Islet precursor cell (in vitro differentiated cells): ENCODE results near the gene FARSB.
A peak's percentile ranks its signal among the peaks of the same experiment; 100 is the strongest.
"Not testable (repeated sequence)": the region's sequence is repeated elsewhere in the genome, so short reads cannot be mapped to it uniquely, and the experiment has no call there.

ENCODE experiments used
- DNase-seq: peaks from one replicate; pipeline ENCODE4 v3.0.0-alpha.2; 2018

FARSB gene

DNA sequence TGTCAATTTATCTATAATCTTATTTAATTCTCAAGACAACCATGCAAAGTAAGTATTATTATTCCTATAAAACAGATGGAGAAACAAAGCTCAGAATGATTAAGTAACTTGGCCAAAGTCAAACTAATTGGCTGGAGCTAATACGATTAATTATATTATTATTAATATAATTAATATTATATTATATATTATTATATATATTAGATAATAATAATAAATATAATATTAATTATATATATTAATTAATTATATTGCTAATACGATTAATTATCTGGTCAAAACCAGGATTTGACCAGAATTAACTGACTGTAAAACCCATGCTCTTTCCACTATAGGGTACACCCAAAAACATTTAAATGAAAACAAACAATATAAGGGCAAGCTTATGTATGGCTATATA is 52.4 kb downstream of the FARSB start:
- DNase-seq: no peak

DNA sequence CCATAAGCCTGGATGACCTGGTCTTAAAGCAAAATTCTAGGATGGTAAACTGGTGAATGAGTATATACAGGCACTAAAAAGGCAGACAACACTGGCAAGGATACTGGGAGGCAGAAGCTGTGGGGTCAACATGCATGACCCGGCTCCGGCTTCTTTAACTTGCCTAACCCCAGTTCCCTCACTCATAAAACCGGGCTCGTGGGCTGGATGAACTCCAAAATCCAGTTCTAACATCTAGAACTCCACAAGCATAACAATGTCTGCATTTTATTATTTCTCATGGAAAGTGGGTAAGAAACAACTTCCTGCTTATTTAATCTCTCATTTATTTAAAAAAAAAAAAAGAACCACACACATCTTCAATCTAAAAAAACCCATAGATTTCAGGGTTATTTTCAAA is 57.3 kb downstream of the FARSB start:
- no peak for DNase-seq

DNA sequence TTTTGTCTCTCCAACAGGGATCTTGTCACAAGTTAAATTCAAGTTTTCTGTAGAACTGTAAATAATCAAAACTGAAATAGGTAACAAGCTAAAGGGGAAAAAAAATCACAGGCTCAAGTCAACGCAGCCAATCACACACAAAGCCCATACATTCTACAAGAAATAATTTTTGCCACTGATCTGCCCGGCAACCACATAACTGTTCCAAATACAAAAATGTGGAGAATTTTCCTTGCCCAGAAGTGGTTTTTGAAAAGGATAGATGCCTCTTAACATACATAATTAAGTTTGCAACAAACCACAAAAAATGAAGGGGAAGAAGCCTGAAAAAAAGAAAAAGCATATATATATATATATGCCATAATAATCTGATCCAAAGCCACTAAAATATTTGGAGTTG is 60.3 kb downstream of the FARSB start:
- DNase-seq: no peak

DNA sequence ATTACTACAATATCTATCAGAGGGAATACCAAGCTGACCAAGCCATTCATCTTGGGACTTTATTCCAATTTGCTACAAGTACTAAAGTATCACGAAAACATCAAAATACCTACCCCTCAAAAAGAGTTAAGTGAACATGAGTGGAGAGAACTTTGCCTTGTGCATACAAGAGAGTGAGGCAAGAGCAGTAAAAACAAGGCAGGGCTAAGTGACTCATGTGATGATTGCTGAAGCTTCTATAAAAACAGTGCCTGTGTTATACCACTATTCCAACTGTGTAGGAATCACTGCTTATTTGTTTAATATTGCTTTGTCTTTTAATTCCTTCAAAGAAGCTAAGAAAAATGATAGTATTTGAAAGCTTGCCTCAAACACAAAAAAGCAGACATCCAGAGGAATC is 61.2 kb downstream of the FARSB start:
- no peak for DNase-seq

DNA sequence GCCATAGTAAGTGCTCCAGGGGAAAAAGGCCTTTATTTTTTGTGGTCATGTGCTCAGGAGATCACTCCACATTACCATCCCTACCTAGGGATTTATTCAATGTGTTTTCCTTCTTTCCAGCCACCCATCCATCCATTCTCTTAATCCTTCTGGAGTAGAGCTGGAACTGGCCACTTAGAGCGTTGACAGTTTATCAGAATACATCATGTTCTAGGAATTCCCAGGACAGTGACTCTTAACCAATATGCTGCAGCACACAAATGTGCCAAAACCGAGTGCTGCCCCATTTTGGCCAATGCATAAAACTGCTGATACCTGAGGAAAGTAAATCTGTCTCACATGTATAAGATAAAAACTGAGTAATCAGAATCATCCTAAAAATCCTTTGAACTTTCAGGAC is 63.7 kb downstream of the FARSB start:
- DNase-seq: no peak

DNA sequence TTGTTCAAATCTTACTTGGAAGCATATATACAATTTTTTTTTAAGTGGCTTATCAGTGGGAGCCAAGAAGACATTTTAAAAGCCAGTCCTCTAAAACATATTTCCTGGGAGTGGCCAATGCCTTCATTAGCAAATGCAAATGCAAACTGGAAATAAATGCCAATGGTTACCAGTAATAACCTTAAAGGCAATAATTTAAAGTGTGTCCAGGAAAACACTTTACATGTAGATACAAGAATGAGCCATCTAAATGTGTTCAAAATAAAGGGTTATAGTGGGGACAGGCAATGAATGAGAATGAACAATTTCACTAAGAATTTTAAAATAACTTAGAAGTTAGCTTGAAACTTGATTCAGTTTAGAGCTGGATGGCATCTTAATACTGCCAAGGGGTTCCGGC is 64.2 kb downstream of the FARSB start:
- DNase-seq: no peak

GRCh38 chr2:222584589-222584988 is 71.3 kb downstream of the FARSB start:
- DNase-seq: not testable (repeated sequence)

GRCh38 chr2:222582928-222583327 is 73.0 kb downstream of the FARSB start:
- DNase-seq: no peak

DNA sequence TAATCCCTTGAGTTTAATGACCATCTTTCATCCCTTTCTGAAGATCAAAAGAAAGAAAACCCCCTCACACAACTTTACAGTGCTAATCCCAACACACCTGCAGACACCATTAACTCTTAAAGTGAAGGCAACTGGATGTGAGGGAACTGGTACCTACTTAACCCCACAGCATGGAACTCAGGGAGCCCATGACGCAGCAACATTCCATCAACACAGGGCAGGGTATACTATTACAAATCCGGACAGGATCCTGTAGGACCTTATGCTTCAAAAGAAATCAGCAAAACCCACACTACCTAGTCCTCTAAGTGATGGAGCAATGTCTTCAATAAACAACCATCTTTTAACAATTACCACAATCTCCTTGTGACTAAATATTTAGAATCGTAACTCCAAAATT is 78.6 kb downstream of the FARSB start:
- DNase-seq: no peak

GRCh38 chr2:222576171-222577081 is 79.5 kb downstream of the FARSB start:
- no peak for DNase-seq

DNA sequence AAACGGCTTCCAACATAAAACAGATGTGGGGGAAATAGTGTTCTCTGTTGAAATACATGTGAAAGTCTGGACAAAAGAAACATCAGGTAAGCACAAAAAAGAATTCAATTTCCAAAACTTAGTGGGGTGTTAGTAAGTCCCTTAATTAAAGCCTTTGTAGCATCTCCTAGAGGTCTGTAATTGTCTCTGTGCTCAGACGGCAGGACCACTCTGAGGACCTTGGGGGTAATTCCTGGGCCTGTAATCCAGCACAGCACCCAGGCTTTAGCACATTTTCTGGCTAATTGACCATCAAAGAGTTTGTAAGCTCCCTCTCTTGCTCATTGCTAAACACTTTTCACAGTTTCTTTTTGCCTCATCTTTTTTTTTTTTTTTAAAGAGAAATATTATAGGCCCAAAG is 80.3 kb downstream of the FARSB start:
- DNase-seq: no peak

- no peak for DNase-seq
Measured at GRCh38 chr2:222572751-222573174, 83.1 kb downstream of the FARSB start.

DNA sequence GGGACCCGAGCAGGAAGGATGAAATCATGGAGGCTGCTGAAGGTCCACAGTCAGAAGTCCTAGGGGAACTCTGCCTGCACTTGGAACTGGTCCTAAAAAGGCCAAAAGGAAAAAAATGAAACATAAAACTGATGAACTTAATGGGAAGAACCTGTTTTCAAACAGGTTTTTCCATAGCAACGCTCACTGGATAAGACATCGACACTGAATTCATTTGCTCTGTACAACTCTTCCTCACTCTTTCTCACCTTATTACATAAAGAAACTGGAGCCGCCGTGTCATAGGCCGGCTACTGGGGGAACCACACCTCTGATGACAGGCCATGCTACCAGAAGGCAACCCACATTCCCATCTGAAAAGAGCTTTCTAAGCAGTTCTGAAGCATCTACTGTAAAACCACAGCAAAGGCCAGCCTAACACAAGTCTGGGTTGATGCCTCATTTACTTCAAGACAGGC is 83.6 kb downstream of the FARSB start:
- DNase-seq: no peak

DNA sequence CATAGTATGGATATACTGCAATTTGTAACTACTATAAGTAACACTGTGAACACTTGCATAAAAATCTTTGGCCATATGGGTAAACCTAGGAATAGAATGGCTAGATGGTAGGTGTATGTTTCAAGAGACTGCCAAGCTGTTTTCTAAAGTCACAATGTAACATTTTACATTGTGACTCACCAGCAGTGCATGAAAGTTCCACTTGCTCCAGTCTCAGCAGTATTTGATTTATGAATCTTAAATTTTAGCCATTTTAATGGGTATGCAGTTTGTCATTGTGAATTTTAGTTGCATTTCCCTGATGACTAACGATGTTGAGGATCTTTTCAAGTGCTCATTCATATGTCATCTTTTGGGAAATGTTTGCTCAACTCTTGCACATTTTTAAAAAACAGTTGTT is 86.1 kb downstream of the FARSB start:
- no peak for DNase-seq

DNA sequence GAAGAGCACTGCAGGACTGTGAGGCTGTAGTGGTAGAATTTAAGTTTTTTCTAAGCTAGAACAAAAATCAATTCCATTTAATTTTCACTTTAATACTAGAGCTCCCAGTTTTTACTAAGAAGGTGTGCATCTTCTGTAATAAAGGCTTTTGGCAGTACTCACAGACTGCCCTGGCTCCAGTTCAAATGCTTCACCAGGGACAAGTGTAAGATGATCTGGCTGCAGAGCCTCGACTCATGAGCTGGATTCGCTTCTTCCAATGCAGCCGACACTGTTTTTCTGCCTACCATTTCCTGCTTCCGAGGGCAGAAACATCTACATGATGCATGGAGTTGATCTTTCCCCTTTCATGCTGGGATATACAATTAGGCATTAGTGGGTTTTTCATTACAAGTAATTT is 87.0 kb downstream of the FARSB start:
- DNase-seq: no peak

DNA sequence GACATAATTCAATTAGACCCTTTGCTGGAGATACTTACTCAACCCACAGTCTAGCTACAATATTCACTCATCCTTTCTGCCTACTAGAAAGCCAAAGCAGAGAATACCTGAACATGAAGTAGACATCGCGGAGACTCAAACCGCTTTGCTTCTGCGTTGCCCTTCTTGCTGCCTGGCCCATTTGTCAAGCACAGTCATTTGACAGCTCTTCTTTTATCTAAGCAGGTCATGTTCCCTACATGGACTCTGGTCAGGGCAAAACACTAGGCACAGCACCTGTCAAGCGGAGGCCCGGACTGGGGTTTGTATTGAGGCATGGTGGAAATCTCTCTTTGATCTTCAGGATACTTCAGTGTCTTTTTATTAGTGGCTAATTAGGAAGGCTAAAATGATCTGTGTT is 89.7 kb downstream of the FARSB start:
- DNase-seq: no peak

DNA sequence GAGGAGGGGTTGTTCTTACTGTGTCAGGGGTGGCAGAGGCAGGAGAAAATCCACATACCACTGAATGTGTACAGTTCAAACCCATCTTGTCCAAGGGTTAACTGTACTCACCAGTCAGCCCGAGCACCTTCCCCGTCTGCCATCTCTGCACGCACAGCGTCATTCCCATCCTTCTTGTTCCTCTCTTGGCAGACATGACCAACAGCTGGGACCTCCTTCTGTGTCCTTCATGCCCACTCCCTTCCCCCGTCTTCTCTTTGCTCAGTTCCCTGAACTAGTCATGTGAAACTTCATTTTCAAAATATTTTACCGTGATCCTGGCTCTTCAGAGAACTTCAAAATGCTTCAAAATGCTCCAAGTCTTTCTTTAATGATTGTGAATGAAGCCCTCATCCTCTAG is 92.0 kb downstream of the FARSB start:
- DNase-seq: no peak

DNA sequence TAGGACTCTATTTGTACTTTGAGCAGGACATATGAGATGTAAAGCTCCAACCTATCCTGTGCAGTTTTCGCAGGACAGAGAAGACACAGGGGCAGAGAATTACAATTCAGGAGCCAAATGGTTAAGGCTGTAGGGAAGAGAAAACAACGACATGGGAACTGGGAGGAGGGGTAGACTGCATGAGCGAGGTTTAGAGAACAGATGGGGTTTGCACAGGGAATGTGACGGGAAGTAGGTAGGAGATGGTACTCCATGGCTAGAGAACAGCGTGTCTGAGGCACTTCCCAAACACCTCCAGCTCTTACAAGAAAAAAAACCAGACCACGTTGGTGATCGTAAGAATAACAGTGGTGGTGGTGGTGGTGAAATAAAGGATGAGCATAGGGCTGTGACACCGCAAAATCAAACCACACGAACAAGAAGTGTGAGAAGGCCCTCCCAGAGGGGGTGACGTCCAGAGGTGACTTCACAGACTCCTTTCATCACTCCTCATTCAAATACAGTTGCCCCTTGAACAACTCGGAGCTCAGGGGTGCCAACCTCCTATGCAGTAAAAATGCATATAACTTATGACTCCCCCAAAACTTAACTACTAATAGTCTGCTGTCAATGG is 92.7 kb downstream of the FARSB start:
- no peak for DNase-seq

- peak; percentile 78 for DNase-seq
Measured at GRCh38 chr2:222561817-222562645, 93.9 kb downstream of the FARSB start.

- no peak for DNase-seq
Measured at GRCh38 chr2:222561151-222561550, 94.7 kb downstream of the FARSB start.

- no peak for DNase-seq
Measured at GRCh38 chr2:222554517-222554916, 101.4 kb downstream of the FARSB start.

DNA sequence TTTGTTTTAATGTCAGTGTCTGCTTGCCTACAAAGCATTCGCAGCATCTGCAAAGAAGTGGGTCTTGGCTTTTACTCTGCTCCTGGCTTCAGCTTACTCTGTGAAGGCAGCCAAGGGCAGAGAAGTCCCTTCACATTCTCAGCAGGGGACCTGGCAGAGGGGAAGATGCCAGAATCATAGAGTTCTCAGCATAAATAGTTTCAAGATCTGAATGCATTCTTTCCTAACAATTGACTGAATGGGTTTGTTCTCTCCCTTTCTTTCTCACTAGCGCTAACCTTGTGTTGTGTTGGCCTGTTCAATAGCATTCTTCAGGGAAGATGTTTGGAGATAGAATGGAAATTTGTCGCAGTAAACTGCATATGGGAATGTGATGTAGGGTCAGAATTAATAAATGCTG is 106.9 kb downstream of the FARSB start:
- no peak for DNase-seq

GRCh38 chr2:222547083-222547482 is 108.8 kb downstream of the FARSB start:
- no peak for DNase-seq
